Testis (tissue), 2 donors: ENCODE measurements around the gene TTC3.

Source experiments
- POLR2A ChIP-seq: fragments of 450-650 bp; IDR thresholded peaks from one replicate; pipeline ENCODE4 v1.6.1; 2017; ENCODE audit warnings: antibody characterized with exemption, mild to moderate bottlenecking, moderate library complexity
- TF ChIP-seq, protein P1 (sequence below), 3 experiments: fragments of 450-650 bp in 2 of 3; fragments of 200-600 bp in 1 of 3; sonication (generic) in 1 of 3; IDR thresholded peaks; one replicate each; pipeline ENCODE4 v1.5.1; 2016 to 2019; ENCODE audit warnings: antibody characterized with exemption in 3 of 3, mild to moderate bottlenecking in 2 of 3, moderate library complexity in 1 of 3

DNA sequence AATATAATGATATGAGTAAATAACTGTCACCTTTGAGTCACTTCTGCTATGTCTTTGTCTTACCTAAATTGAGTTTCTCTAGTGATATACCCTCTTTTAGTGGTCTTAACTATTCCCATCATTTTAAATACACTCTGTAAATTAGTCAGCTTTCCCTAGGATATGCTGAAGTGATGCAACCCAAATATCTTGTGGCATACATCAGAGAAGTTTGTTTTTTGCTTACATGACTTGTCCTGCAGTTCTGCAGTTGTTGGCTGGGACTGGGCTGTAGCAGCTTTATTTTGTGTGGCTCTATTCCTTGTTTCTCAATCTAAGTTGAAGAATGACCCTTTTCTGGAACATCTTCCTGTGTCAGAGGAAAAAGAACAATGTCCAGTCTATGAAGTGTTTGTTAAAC lies 76.4 kb downstream of the TTC3 start:
- TF ChIP-seq, protein P1, sequence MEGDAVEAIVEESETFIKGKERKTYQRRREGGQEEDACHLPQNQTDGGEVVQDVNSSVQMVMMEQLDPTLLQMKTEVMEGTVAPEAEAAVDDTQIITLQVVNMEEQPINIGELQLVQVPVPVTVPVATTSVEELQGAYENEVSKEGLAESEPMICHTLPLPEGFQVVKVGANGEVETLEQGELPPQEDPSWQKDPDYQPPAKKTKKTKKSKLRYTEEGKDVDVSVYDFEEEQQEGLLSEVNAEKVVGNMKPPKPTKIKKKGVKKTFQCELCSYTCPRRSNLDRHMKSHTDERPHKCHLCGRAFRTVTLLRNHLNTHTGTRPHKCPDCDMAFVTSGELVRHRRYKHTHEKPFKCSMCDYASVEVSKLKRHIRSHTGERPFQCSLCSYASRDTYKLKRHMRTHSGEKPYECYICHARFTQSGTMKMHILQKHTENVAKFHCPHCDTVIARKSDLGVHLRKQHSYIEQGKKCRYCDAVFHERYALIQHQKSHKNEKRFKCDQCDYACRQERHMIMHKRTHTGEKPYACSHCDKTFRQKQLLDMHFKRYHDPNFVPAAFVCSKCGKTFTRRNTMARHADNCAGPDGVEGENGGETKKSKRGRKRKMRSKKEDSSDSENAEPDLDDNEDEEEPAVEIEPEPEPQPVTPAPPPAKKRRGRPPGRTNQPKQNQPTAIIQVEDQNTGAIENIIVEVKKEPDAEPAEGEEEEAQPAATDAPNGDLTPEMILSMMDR (IDR thresholded peaks at IDR 0.05) = no peak
- no peak for TF ChIP-seq POLR2A
